Activated T-cell treated with anti-CD3 and anti-CD28 coated beads for 48 hours (primary cell): ENCODE results near the gene VASN.
A peak's percentile ranks its signal among the peaks of the same experiment; 100 is the strongest.
"Not testable (repeated sequence)": the region's sequence is repeated elsewhere in the genome, so short reads cannot be mapped to it uniquely, and the experiment has no call there.

Source experiments
- DNase-seq: peaks from one replicate; pipeline ENCODE4 v3.0.0-alpha.2; 2020; ENCODE audit warnings: low read depth

Gene VASN

GRCh38 chr16:4385066-4385788, 13.6 kb downstream of the VASN start:
- DNase-seq: no peak

GRCh38 chr16:4385789-4386450, 14.3 kb downstream of the VASN start:
- DNase-seq: no peak

DNA sequence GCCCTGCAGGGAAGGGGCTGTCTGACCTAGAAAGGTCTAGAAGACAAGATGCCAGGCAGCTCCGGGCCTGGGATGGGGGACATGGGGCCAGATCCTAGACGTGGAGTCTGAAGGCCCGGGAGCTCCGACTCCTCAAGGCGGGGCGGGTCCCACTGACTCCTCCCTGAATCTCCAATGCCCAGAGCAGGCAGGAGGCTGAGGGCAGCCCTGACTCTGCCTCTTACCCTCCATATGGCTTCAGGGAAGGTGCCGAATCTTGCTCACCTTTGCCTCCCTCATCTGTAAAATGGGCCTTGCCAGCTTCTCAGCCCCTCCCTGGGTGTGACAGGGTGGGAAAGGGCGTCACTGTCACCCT, 14.8 kb downstream of the VASN start:
- no peak for DNase-seq

- DNase-seq: no peak
Measured at GRCh38 chr16:4386951-4387565, 15.4 kb downstream of the VASN start.

GRCh38 chr16:4387781-4388180, 16.1 kb downstream of the VASN start:
- DNase-seq: no peak

DNA sequence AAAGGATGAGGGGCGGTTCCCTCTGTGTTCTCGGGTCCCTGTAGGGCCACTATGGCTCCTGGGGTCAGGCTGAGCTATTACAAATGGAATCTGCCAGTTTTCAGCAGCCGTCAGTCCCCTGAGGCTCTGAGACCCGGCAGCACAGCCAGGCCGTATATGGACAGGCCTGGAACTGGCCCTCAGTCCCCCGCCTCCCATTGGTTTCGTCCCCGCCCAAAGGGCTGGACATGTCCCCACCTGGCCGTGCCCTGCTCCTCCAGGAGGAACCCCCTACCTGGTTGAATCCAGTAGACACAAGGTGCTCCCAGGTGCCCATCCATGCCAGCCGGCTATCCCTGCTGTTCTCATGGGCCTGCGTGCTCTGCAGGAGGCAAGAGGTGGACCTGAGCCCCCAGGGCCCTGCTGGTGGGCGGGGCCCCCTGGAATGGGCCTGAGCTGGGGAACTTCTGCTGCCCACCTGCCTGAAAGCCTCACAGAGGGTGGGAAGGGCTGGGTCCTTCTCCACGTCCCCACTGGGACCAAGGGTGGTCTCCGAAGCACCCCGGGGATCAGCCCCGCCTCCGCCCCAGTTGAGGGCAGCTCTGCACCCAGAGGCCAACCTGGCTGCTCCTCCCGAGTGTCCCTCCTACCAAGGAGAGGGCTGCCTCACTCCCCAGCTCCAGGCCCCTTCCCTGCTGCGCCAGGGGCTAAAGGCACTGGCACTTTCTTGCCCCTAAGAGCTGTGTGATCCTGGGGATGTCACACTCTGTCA, 16.8 kb downstream of the VASN start:
- DNase-seq: no peak

GRCh38 chr16:4389051-4389955, 17.7 kb downstream of the VASN start:
- DNase-seq: no peak

DNA sequence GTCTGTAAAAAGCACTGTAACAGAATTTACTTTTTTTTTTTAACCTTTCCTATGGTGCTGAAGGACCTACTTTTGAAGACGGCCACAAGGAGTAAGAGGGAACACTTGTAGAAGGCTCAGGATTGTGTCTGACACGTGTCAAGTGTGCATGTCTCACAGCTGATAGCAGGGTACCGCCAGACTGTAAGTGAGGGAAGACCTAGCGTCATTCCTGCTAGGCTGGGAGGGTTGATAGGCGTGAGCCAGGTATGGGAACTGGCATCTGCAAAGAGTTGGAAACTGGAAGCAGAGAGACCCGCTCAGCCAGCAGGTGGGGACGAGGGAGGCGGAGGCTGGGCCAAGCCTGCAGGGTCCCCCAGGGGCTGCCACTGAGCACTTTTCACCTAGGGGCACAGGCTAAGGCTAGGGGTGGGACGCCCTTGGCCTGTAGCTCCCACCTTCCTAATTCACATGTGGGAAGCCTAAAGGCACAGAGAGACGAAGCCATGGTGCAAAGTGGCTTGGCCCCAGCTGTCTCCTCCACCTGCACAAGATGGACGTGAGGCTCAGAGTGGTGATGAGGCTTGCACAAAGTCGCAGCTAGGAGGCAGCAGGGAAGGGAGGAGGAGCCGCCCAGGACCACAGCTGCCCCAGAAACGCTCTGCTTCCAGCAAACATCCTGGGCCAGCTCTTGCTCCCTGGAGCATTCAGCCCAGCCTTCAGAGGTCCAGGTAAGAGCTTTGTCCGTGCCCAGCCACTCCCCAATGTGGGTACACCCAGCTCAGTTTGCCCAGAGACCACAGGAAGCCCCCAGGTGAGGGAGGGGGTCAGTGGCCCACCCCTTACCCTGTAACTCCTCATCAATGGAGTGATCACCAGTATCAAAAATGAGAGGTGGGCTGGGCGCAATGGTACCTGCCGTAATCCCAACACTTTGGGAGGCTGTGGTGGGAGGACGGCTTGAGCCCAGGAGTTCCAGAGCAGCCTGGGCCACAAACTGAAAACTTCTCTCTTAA, 18.9 kb downstream of the VASN start:
- no peak for DNase-seq

GRCh38 chr16:4391631-4392381, 20.2 kb downstream of the VASN start:
- no peak for DNase-seq

DNA sequence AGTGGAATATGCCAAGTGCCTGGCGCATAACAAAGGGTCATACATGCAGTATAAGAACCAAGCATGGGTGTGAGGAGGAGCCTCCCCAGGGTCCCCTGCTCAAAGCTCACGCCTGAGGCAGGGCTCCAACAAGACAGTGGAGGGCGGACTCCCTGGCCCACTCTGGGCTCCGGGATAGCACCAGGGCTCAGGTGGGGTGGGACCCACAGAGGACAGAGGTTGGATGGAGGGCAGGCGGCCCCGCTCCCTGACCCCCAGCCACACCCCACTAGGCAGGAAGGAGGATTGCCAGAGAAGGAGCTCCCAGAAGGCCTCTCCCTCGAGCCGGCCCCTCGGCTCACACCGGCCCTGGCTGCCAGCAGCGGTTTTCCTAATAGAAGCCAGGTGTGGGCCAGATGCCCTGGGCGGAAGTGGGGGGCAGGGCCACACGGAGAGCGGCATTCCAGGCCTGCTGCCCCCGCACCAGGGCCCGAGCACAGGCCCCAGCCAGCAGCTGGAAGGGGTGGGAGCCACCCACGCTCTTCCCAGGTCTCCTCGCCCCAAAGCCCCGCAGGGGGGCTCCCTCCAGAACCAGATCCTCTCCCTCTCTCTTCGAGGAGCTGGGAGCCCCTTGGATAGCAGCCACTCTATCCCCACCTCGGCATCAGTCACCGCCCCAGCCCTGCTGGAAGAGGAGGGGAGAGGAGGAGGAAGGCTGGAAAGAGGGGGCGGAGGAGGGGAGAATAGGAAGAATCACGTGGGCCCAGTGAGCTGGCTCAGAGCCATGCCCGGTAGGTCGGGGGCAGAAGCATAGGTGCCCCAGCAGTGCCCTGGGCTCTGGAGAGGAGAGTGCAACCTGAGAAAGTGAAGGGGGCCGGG, 21.0 kb downstream of the VASN start:
- DNase-seq: no peak

GRCh38 chr16:4393240-4393600, 21.6 kb downstream of the VASN start:
- no peak for DNase-seq

DNA sequence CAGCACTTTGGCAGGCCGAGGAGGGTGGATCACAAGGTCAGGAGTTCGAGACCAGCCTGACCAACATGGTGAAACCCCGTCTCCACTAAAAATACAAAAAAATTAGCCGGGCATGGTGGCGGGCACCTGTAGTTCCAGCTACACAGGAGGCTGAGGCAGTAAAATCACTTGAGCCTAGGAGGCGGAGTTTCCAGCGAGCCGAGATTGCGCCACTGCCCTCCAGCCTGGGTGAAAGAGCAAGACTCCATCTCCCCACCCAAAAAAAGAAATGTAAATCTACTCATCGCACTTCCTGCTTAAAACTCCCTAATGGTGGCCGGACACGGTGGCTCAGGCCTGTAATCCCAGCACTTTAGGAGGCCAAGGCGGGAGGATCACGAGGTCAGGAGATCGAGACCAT, 22.2 kb downstream of the VASN start:
- not testable (repeated sequence) for DNase-seq

GRCh38 chr16:4395055-4395726, 23.5 kb downstream of the VASN start:
- DNase-seq: no peak

DNA sequence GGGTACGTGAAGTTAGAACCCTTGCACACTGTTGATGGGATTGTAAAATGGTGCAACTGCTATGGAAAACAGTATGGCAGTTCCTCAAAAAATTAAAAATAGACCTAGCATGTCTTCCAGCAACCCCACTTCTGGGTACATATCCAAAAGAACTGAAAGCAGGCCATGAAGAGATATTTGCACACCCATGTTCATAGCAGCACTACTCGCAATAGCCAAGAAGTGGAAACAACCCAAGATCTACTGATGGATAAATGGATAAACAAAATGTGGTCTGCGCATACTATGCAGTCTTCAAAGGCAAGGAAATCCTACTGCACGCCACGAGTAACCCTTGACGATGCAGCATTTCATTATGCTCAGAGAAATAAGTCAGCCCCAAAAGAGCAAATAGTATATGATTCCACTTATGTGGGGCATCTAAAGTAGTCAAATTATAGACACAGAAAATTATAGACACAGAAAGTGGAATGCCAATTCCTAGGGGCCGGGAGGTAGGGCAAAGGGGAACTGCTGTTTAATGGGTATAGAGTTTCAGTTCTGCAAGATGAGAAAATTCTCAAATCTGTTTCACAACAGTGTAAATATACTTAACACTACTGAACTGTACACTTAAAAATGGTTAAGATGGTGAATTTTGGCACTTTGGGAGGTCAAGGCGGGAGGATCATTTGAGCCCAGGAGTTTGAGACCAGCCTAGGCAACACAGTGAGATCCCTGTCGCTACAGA, 27.5 kb downstream of the VASN start:
- no peak for DNase-seq

- no peak for DNase-seq
Measured at GRCh38 chr16:4401094-4401501, 29.4 kb downstream of the VASN start.

- no peak for DNase-seq
Measured at GRCh38 chr16:4401510-4401909, 29.9 kb downstream of the VASN start.

DNA sequence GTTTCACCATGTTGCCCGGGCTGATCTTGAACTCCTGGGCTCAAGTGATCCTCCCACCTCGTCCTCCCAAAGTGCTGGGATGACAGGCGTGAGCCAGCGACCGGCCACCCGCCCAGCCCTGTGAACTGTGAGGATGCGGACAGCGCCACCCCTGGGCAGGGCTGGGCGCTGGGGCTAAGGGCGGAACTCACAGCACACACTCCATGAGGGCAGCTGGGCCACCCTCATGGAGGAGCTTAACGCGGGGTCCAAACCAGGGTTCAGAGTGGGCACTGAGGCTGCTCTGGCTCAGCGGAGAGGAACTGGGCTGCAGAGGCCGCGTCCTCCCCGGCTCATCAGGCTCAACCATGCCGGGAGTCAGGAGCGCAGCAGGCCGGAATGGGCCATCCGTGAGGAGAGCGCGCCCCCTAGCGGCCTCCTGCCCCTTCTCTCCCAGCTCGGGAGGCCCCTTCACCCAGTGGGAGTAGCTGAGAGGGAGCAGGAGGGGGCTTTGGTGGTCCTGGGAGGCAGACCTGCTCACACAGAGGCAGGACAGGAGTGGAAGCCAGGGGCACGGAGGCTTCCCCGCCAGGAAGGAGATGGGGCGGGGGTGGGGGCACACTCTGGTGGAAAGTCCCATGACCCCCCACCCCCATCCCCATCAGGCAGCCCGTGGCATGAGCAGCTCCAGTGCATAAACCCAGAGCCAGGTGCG, 30.9 kb downstream of the VASN start:
- peak; percentile 62 for DNase-seq
